C4-2B (cell line): ENCODE data around the gene SPON1.

Source experiments
- ZFX ChIP-seq: fragments of 450-650 bp; IDR thresholded peaks from 2 replicates; pipeline ENCODE4 v1.6.1; 2017
- TF ChIP-seq, protein P1 (sequence below): fragments of 450-650 bp; conservative IDR thresholded peaks from 2 replicates; pipeline ENCODE4 v1.5.1; 2017; ENCODE audit warnings: mild to moderate bottlenecking

GRCh38 chr11:13941775-13942174 is 20.7 kb upstream of the SPON1 start:
- TF ChIP-seq, protein P1, sequence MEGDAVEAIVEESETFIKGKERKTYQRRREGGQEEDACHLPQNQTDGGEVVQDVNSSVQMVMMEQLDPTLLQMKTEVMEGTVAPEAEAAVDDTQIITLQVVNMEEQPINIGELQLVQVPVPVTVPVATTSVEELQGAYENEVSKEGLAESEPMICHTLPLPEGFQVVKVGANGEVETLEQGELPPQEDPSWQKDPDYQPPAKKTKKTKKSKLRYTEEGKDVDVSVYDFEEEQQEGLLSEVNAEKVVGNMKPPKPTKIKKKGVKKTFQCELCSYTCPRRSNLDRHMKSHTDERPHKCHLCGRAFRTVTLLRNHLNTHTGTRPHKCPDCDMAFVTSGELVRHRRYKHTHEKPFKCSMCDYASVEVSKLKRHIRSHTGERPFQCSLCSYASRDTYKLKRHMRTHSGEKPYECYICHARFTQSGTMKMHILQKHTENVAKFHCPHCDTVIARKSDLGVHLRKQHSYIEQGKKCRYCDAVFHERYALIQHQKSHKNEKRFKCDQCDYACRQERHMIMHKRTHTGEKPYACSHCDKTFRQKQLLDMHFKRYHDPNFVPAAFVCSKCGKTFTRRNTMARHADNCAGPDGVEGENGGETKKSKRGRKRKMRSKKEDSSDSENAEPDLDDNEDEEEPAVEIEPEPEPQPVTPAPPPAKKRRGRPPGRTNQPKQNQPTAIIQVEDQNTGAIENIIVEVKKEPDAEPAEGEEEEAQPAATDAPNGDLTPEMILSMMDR: no peak
- TF ChIP-seq ZFX: no peak
